A673 (cell line): ENCODE data around the gene ANKRD66.

Experiments used
- CTCF ChIP-seq: fragments of 300-800, 200-600 bp; sonication (generic); conservative IDR thresholded peaks from 2 replicates; pipeline ENCODE4 v1.5.1; 2017; ENCODE audit warnings: low read depth, mild to moderate bottlenecking, antibody characterized with exemption, low read length, moderate library complexity, mixed read lengths
- EZH2 ChIP-seq: fragments of 200-600 bp; sonication (generic); IDR thresholded peaks from 2 replicates; pipeline ENCODE4 v1.6.1; 2017; ENCODE audit warnings: borderline replicate concordance, low read depth, mild to moderate bottlenecking, mixed read lengths, antibody characterized with exemption, low read length; ENCODE audit not compliant: poor library complexity, severe bottlenecking

- TF ChIP-seq EZH2, result no peak
- no peak for TF ChIP-seq CTCF
Observed at GRCh38 chr6:46730921-46731461, 15.7 kb upstream of the ANKRD66 start.
